DOHH2 (cell line): ENCODE measurements around the gene COL1A1.

Source experiments
- CTCF ChIP-seq: fragments of 200-600 bp; sonication (generic); IDR thresholded peaks from one replicate; pipeline ENCODE4 v1.5.1; 2014; ENCODE audit warnings: antibody characterized with exemption, mild to moderate bottlenecking, low read depth, low read length; ENCODE audit not compliant: poor library complexity, severe bottlenecking
- EZH2phosphoT487 ChIP-seq: fragments of 200-600 bp; sonication (generic); IDR thresholded peaks from 2 replicates; pipeline ENCODE4 v1.6.1; 2017; ENCODE audit warnings: borderline replicate concordance, mild to moderate bottlenecking, antibody characterized with exemption, low read length, moderate library complexity, mixed read lengths

- no peak for TF ChIP-seq CTCF
- no peak for TF ChIP-seq EZH2phosphoT487
These were observed 49.4 kb downstream of the COL1A1 start for GRCh38 chr17:50151937-50152547.
